Large intestine (tissue), 3 donors: Measurements from ENCODE around the gene TFB1M. TPM values are rescaled to one million over a fixed set of nuclear protein-coding genes. Genes with fewer than 3 reads are reported as not detected.

Source experiments
- DNase-seq, 2 donors: peaks; one replicate each; pipeline versions ENCODE4 v3.0.0 to v3.0.0-alpha.2; 2013
- H3K27ac ChIP-seq: one replicate; pipeline ENCODE4 v1.5.1; 2013; ENCODE audit warnings: low read length
- H3K27me3 ChIP-seq: 2 replicates; pipeline ENCODE4 v1.6.1; 2013; ENCODE audit warnings: low read length; ENCODE audit not compliant: control insufficient read depth, insufficient read depth
- H3K36me3 ChIP-seq: 2 replicates; pipeline ENCODE4 v1.6.1; 2013; ENCODE audit warnings: low read length; ENCODE audit not compliant: control insufficient read depth, insufficient read depth
- H3K4me1 ChIP-seq: one replicate; pipeline ENCODE4 v1.6.1; 2013; ENCODE audit warnings: low read length; ENCODE audit not compliant: control insufficient read depth, insufficient read depth
- H3K4me3 ChIP-seq: one replicate; pipeline ENCODE4 v1.5.1; 2013; ENCODE audit warnings: low read length
- H3K9me3 ChIP-seq: one replicate; pipeline ENCODE4 v1.6.1; 2013; ENCODE audit warnings: mild to moderate bottlenecking, low read depth, low read length, moderate library complexity; ENCODE audit not compliant: control insufficient read depth
- WGBS: methylation state at CpG from one replicate; pipeline ENCODE4 v1.1.5; 2013; ENCODE audit warnings: low lambda C conversion rate; ENCODE audit not compliant: insufficient coverage; 5-methylcytosine and 5-hydroxymethylcytosine counted together
- polyA plus RNA-seq: library from polyadenylated mRNA; unstranded; fragments of 120-200 nt; gene quantifications from one replicate; pipeline ENCODE4 v1.2.1, GENCODE V29; 2013

TFB1M gene
- polyA plus RNA-seq, 1 donor: 17.8 TPM

GRCh38 chr6:155265843-155266535 is 48.3 kb downstream of the TFB1M start:
- Histone ChIP-seq H3K27ac (no peak overlapping the region), H3K4me1 (no peaks in the 10 kb centered on the region), H3K4me3 (no peak overlapping the region), H3K9me3 (no peaks in the 10 kb centered on the region), H3K36me3 (peaks cover 9% of the 10 kb centered on the region), H3K27me3 (no peaks in the 10 kb centered on the region)
- no CpG with 5 or more reads among the region's 4 CpGs for WGBS
- DNase-seq: no peak

GRCh38 chr6:155264693-155265320 is 49.5 kb downstream of the TFB1M start:
- Histone ChIP-seq H3K27me3 (no peaks in the 10 kb centered on the region), H3K27ac (no peak overlapping the region), H3K4me1 (no peaks in the 10 kb centered on the region), H3K4me3 (no peak overlapping the region), H3K36me3 (peaks cover 16% of the 10 kb centered on the region), H3K9me3 (no peaks in the 10 kb centered on the region)
- no CpG with 5 or more reads among the region's 9 CpGs for WGBS
- DNase-seq: no peak

- H3K4me1 ChIP-seq: no peaks in the 10 kb centered on the region
- peaks cover 29% of the 10 kb centered on the region for H3K36me3 ChIP-seq
- WGBS: 80% methylated on average over 3 of the region's 10 CpGs
- no peaks in the 10 kb centered on the region for H3K9me3 ChIP-seq
- DNase-seq: no peak
- H3K4me3 ChIP-seq: no peak within 1 kb of the TSS
- H3K27me3 ChIP-seq: no peaks in the 10 kb centered on the region
- no peak within 1 kb of the TSS for H3K27ac ChIP-seq
Measured at GRCh38 chr6:155263373-155264063, 50.8 kb downstream of the TFB1M start, which contains the start of gene CLDN20. Gene CLDN20 (plus strand): TSS chr6:155264013. CDS start chr6:155275720, 11,707 bp downstream.

- WGBS: no CpG with 5 or more reads among the region's 4 CpGs
- DNase-seq: no peak
- H3K9me3 ChIP-seq: no peaks in the 10 kb centered on the region
- H3K27ac ChIP-seq: no peak overlapping the region
- peaks cover 35% of the 10 kb centered on the region for H3K36me3 ChIP-seq
- H3K27me3 ChIP-seq: no peaks in the 10 kb centered on the region
- no peaks in the 10 kb centered on the region for H3K4me1 ChIP-seq
- no peak overlapping the region for H3K4me3 ChIP-seq
Measured at GRCh38 chr6:155262655-155263054, 51.6 kb downstream of the TFB1M start.

- WGBS: 100% methylated on average over 1 of the region's 11 CpGs
- H3K27ac ChIP-seq: no peak overlapping the region
- no peaks in the 10 kb centered on the region for H3K9me3 ChIP-seq
- peaks cover 43% of the 10 kb centered on the region for H3K36me3 ChIP-seq
- H3K4me3 ChIP-seq: no peak overlapping the region
- H3K27me3 ChIP-seq: no peaks in the 10 kb centered on the region
- H3K4me1 ChIP-seq: no peaks in the 10 kb centered on the region
- DNase-seq: no peak
Measured at GRCh38 chr6:155261111-155261900, 53.0 kb downstream of the TFB1M start.

GRCh38 chr6:155260686-155261085 is 53.6 kb downstream of the TFB1M start:
- Histone ChIP-seq H3K27ac (no peak overlapping the region), H3K4me3 (no peak overlapping the region), H3K9me3 (no peaks in the 10 kb centered on the region), H3K36me3 (peaks cover 47% of the 10 kb centered on the region), H3K4me1 (no peaks in the 10 kb centered on the region), H3K27me3 (no peaks in the 10 kb centered on the region)
- WGBS: no CpG with 5 or more reads among the region's 3 CpGs
- DNase-seq: no peak

- no peaks in the 10 kb centered on the region for H3K4me1 ChIP-seq
- H3K4me3 ChIP-seq: no peak overlapping the region
- no peak overlapping the region for H3K27ac ChIP-seq
- peaks cover 47% of the 10 kb centered on the region for H3K36me3 ChIP-seq
- 100% methylated on average over 1 of the region's 5 CpGs for WGBS
- no peak for DNase-seq
- no peaks in the 10 kb centered on the region for H3K27me3 ChIP-seq
- H3K9me3 ChIP-seq: no peaks in the 10 kb centered on the region
Measured at GRCh38 chr6:155259897-155260296, 54.4 kb downstream of the TFB1M start.

GRCh38 chr6:155259204-155259603 is 55.1 kb downstream of the TFB1M start:
- H3K36me3 ChIP-seq: peaks cover 54% of the 10 kb centered on the region

GRCh38 chr6:155257796-155258195 is 56.5 kb downstream of the TFB1M start:
- Histone ChIP-seq H3K27me3 (no peaks in the 10 kb centered on the region), H3K4me3 (no peak overlapping the region), H3K27ac (no peak overlapping the region), H3K9me3 (no peaks in the 10 kb centered on the region), H3K4me1 (no peaks in the 10 kb centered on the region), H3K36me3 (peaks cover 63% of the 10 kb centered on the region)
- DNase-seq: no peak
- 100% methylated on average over 2 of the region's 9 CpGs for WGBS

More at GRCh38 chr6:155259204-155259603, 55.1 kb downstream of the TFB1M start:
- WGBS: no CpG with 5 or more reads among the region's 3 CpGs
- no peaks in the 10 kb centered on the region for H3K27me3 ChIP-seq
- H3K9me3 ChIP-seq: no peaks in the 10 kb centered on the region
- DNase-seq: no peak
- H3K4me3 ChIP-seq: no peak overlapping the region
- no peak overlapping the region for H3K27ac ChIP-seq
- H3K4me1 ChIP-seq: no peaks in the 10 kb centered on the region
